Hematopoietic multipotent progenitor cell (in vitro differentiated cells): ENCODE measurements around the gene SERPINA3. TPM values are rescaled to one million over a fixed set of nuclear protein-coding genes. Genes with fewer than 3 reads are reported as not detected.

ENCODE experiments used
- DNase-seq, 3 donors: peaks; one replicate each; pipeline ENCODE4 v3.0.0-alpha.2; 2011 to 2015; ENCODE audit warnings: low read depth in 2 of 3, low spot score in 2 of 3
- total RNA-seq: library from RNA; depleted of rRNA; stranded (reverse); fragments of >200 nt; gene quantifications from one replicate; pipeline ENCODE4 v1.2.3, GENCODE V29; 2012

SERPINA3 gene
- total RNA-seq, 1 donor: not detected

DNA sequence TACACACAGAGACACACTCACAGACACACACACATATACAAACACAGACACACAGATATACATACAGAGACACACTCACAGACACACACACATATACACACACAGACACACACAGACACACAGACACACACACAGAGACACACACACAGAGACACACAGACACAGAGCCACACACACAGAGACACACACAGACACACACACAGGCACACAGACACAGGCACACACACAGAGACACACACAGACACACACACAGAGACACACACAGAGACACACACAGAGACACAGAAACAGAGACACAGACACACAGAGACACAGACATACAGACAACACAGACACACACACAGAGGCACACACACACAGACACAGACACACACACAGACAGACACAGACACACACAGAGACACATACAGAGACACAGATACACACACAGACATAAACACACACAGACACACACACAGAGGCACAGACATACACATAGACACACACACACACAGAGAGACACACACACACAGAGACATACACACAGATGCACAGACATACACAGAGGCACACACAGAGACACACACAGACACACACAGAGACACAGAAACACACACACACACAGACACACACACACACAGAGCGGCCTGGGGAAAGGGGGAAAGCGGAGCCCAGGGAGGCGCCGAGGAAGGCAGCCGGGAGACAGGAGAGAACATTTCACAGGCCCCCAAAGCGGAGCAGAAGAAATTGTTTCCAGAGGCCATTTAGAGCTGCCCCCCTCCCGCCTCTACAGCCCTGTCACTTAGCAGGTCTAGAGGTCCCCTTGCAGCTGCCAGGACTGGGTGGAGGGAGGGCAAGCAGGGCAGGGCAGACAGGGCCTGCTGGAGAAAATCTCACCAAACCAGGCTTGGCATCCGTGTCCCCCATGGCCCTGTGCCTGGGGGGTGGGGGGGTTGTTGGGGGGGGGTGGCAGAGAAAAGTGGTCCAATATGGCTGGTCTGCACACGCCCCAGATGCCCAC, 38.9 kb downstream of the SERPINA3 start:
- DNase-seq: no peak

DNA sequence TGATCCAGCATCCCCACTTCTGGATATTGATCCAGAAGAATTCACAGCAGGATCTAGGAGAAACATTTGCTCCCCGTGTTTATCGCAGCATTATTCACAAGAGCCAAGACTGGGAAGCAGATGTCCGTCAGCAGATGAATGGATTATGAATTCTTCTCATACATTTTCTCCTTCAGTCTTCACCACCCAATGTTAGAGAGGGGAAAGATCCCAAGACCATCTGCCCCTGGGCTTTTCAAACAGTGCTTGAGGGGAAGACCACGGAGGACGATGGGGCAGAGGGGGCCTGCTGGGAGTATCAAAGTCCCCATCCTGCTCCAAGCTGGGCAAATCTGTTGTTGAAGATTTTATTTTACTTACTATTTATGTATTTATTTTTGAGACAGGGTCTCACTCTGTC, 41.1 kb downstream of the SERPINA3 start:
- DNase-seq: no peak

DNA sequence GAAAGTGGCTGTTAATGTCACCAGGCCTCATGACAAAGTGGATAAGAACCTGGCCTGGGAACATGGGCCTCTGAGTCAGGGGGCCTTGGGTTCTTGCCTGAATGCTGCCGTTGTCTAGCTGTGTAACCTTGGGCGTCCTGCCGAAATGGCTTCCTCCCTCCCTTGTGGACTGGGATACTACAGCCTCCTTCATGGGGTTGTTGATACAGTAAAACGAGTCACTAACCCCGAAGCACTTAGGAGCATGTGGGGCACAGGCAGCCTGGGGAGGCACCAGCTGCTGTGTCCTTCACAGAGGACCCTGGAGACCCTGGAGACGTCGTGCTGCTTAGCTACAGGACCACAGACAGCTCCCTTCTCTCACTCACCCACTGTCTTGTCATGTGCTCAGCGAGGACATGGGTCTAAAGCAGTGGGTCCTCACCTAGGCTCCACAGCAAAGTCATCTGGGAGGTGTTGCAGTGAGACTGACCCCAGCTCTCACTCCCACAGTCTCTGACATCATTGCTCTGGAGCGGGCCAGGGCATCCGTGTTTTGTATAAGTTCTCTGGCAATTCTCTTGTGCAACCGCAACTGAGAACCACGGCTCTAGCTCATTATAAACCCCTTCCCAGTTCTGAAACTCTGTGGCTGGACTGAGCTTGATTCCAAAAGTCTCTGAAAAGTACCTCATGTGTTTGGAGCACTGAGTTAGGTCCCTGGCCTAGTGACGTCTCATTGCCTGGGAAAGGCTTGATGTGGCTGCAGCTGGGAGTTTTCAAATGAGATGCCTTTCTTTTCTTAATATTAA, 42.1 kb downstream of the SERPINA3 start:
- no peak for DNase-seq

DNA sequence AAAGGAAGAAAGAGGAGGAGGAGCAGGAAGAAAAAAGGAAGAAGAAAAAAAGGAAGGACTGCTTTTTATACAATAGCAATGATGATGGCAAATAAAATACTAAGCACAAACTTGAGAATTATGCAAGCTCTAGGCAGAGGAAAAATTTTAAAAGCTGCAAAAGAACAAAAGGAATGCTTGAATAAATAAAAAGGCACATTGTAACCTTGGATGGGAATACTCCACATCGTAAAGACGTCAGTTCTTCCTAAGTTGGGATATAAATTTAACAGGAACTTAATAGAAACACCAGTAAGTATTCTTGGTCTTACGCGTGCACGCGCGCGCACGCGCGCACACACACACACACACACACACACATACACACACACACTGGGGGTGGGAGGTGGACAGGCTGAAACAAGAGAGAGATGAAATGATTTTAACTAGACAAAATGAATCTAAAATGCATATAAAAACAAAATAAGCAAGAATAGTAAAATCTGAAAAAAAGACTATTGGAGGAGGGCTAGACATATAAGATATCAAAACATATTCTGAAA, 43.0 kb downstream of the SERPINA3 start:
- no peak for DNase-seq

DNA sequence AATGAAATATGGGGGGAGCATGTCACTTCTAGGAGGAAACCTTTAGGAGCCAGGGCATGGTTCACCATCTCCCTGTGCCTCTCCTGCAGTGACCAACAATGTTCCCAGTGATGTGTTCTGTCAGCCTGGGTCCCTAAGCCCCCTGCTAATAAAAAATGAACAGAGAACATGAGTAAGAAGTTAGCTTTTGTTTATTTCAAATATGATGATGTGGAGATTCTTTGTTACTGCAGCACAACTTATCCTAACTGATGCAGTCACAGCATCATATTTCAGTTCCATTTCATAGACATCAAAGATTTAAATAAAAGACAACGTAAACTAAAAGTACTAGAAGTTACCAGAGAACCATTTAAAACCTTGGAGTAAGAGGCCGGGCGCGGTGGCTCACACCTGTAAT, 43.9 kb downstream of the SERPINA3 start:
- DNase-seq: no peak

DNA sequence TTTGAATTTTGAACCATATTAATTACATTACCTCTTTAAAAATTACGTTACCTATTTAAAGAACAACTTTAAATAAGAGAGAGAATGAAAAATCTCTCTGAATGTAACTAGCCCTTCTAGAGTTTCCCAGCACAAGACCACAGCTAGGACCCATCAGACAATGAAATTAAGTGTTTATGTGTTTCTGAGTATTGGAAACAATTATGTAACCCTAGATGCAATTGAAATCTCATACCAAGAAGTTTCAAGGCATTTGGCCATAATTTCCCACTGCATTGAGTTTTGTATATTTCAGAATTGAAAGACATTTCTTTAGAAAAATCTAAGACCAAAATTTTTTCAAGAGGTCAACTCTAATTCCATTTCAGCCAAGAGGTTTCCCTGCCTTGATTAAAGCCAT, 47.1 kb downstream of the SERPINA3 start:
- no peak for DNase-seq

DNA sequence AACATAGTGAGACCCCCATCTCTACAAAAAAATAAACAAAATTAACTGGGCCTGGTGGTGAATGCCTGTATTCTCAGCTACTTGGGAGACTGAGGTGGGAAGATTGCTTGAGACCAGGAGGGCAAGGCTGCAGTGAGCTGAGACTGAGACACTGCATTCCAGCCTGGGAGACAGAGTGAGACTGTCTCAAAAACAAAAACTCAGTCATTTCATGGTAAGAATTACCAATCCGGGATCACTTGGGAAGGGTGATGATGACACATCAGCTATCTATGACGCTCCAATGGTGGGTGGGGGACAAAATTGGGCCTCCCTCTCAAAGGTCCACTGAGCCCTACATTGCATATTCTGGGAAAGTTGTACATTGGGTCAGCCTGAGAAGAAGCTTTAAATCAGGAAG, 47.7 kb downstream of the SERPINA3 start:
- DNase-seq: no peak

DNA sequence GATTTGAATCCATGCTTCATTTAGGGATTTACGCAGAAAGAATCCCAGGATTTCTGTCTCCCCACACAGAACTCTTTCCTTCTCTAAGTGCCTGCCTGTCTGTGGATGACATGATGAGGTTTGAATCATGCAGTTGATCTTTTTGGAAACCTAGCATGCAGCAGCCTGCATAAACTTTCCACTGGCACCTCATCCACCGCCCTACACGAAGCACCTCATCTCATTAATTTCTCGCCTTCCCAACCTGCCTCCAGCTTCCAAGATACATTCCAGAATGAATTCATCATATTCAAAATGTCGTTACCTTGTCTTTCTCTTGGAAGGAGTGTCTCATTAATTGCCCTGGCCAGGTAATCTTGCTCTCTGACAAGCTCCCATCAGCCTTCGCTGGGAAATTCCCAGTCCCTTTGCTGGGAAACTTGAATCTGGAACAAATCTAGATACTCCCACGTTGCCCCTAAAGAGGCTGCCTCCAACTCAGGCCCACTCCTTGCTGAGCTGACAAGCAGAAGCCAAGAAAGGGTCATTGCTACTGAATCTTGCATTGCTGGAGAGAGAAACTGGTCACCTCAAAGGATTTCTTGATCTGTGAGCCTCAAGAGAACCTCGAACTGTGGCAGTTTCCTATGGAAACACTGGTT, 48.2 kb downstream of the SERPINA3 start:
- DNase-seq: no peak

DNA sequence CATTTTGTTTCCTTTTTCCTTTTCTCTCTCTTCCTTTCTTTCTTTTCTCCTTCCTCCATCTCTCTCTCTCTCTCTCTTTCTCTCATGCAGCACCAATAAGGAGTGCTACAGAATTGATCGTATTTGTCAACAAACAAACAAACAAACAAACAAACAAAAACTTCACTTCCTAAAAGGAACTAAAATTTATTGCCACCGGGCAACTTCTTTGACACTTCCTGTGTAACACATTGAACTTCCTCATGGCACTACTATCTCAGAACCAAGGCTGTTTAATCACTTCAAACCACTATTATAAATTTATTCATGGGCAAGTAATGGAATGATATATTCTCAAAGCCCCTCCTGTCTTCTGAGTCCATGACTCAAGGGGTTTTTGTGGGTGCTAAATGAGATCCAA, 51.3 kb downstream of the SERPINA3 start:
- no peak for DNase-seq

DNA sequence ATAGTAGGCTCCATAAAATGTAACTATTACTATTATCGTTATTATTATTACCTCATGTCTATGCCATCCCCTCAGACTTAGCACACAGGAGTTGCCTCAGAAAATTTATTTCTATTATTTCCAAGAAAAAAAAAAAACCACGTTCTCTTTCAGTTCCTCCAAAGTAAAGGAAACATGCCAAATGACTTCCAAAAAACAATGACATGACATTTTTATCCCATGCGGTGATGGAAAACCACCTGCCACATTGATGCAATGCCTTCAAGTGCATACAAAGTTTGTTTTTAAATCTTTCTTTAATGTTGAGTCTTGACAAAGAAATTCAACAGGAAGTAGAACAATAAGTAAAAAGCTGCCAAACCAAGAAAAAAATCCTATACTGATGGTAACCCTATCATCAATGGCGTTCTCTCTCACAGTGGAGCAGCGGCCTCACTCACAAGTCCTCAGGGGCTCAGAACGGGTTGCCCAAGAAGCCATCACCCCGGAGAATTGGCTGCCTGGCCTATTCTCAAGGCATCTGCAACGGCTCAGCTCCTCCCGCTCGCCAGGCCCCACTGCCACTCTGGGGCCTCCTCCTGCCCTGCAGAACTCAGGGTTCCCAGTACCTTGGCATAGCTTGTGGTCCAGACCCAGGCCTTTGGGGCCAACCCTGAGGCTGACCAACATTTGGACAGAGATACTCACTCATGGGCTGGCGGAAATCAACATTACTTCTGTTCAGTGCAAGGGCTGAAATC, 51.9 kb downstream of the SERPINA3 start:
- DNase-seq: peak in 2 of 3 donors; percentile 3 to 24

DNA sequence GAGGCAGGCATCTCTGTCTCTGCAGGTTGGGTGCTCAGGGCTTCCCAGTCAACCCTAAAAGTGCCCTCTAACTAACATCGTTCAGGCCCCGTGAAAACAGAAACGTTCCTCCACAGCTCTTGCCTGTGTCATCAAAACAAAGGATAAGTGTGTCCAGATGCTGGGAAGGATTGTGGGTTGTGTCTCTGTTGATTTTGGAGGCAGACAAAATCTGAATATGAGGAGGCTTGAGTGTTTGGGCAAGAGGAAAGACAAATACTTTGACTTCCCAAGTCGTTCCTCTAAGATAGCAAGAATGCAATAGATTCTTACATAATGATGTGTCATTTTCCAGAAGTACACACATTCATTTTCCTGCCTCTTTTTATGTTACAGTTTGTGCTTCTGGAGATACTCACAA, 52.9 kb downstream of the SERPINA3 start:
- DNase-seq: no peak

DNA sequence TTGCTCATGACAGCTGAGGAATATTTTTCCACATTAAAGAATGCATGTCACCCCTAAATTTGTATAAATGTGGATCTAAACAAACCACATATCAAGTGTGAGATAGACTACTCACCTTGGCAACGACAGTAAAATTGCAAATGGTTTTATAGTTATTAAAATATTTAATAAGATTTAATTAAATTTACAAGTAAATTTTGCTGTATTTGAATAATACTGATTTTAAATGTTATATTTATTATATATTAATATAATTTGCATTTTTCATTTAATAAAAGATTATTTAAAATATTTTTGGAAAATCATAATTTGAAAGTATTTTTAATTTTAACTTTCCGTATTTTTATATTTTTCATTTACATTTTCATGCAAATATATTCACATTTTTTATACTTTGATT, 53.4 kb downstream of the SERPINA3 start:
- DNase-seq: no peak

DNA sequence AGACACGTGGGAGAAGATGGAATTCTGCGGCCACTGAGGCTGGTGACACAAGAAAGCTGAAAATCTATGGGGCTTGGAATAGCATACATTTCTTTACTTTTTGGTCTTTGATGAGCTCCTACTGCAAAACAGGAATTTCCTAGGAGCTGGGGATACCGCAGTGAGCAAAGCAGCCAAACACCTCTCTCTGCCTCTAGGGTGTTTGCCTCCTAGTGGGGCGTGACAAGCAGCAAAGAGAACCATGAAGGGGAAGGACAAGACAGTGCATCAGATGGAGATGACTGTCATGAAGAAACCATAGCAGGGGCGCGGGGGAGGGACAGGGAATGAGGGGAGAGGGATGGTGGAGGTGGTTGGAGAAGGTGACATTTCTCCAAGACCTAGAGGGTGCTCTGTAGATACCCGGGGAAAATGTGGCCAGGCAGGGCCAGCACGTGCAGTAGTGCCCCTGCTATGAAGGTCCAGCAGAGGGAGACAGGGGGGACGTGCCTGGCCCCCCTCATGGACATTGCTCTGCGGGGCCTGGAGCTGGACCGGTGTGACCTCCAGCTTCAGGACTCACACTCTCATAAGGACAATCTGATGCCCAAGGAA, 58.6 kb downstream of the SERPINA3 start:
- no peak for DNase-seq

DNA sequence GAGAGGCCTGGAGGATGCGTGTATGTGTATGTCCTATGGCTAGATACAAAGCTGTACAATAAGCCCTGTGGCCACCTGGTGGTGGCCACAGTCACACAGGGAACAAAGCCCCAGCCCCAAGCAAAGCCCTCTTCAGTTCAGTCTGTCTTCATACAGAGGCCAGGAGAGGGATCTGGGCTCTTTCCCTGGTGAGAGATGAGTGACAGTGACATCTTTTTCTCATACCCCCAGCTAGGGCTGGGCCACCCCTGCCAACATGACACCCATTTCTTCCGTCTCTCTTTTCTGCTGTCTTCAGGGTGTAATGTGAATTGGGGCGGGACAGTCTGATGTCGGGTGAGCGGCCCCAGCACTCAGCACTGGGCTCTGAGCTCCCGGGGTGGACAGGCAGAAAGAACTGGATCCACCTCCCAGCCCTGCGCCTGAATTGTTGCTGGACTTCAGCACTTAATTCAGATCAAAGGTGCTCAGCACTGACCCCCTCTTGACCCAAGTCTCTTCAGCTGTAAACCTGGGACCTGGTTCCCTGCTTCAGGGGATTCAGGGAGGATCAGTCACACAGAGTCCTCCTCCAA, 59.8 kb downstream of the SERPINA3 start:
- DNase-seq: no peak

DNA sequence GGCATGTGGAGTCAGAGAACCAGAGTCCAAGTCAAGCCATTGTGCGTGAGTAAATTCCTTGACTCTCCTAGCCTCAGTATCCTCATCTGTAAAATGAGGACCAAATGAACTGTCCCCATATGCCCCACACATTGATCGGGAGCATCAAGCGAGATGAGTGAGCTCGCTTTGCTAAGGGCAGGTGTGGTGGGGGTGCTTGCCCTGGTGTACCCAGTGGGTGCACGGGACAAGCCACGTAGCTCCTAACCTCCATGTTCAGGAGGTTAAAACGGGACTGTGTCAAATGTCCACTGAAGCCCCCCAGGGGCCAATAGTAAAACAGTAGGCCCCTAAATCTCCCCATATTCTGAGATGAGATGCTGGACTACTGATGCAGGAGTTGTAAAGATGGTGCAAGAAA, 60.9 kb downstream of the SERPINA3 start:
- no peak for DNase-seq
